NCI-H1694 treated with DMSO at 0.1 percent for 48 hours (cell line): Measurements from ENCODE around the gene TTR.

ENCODE experiments used
- DNase-seq: peaks from one replicate; lab custom pipeline; 2025; lab: John Stamatoyannopoulos, UW

TTR gene

DNA sequence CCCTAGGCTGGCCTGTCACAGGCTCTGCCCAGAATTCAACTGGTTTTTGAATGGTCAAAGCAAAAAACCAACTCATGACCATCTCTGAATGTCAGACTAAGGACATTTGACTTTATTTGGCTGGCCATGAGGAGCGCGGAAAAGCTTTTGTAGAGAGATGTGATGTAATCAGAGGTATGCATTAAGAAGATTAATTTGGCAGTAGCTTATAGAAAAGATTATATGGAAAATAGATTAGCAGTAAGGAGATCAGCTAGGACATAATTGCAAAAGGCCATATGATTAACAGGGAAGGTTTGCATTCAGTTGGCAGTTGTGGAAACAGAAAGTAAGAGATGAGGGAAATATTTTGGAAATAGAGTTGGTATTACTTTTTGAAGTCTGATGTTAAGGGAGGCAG lies 12.3 kb upstream of the TTR start:
- no peak for DNase-seq

DNA sequence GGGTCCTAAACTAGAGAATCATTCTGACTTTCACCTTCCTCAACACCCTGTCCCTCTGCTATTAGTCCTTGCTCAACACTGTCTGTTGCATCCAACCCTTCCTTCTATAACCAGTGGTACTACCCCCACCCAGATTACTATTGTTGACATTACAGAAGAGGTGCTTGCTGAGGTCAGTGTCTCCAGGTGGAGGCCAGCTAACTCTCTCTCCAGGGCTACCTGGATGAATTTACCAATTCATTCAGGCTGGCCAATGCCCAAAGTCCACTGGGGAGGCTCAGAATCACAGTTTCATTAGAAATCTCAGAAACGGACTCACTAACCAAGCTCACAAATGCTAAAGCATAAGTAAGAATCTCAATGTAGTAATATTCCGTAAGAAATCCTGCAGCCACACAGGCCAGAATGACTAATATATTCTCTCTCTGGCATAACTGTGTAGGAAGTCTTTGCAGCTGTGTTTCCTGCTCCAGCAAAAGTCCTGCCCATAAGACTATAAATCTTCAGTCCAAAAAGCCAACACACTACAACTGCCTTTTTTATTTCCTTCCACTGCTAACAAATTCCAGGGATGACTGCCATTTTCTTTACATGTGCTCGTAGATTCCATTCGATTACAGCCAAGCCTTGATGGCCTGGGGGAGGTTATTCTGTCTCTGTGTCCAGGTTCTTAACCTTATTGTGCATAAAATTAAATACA lies 10.0 kb upstream of the TTR start:
- no peak for DNase-seq

DNA sequence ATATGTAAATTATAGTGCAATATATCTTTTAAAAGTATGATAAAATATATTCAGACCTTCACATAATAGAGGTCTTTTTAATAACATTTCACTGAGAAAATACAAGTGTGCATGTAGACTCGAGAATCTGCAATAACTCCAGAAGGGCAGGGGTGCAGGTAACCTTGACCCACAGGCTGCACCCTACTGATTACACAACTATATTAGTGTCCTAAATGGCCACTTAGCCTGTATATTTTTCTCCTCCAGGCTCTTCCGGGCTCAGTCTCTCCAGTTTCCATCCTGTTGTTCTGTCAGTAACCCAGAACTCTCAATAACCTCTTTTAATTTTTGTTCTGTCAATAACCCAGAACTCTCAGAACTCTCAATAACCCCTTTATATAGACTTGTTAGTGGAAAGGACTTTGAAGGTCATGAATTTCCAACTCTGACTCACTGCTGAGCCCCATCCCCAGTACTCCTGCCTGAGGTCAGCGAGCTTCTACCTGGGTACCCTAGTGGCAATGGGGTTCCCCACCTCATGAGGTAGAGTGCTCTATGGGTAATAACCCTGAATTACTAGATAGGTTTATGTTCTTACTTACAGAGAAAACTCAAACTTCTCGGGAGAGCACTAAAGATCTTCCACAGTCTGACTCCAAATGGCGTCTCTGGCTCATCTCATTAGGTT lies 8.4 kb upstream of the TTR start:
- DNase-seq, result no peak

GRCh38 chr18:31585991-31586390 lies 5.7 kb upstream of the TTR start:
- no peak for DNase-seq

- no peak for DNase-seq
Observed at GRCh38 chr18:31586616-31587015, 5.1 kb upstream of the TTR start.

GRCh38 chr18:31587529-31587928 lies 4.1 kb upstream of the TTR start:
- DNase-seq, result no peak

GRCh38 chr18:31590570-31590969 lies 1.1 kb upstream of the TTR start:
- no peak for DNase-seq

DNA sequence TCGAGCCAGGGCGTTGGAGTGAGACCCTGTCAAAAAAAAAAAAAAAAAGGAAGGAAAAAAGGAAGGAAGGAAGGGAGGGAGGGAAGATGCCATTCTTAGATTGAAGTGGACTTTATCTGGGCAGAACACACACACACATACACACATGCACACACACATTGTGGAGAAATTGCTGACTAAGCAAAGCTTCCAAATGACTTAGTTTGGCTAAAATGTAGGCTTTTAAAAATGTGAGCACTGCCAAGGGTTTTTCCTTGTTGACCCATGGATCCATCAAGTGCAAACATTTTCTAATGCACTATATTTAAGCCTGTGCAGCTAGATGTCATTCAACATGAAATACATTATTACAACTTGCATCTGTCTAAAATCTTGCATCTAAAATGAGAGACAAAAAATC lies 564 bp upstream of the TTR start:
- DNase-seq, result no peak

GRCh38 chr18:31592506-31593157 lies 955 bp downstream of the TTR start:
- no peak for DNase-seq

DNA sequence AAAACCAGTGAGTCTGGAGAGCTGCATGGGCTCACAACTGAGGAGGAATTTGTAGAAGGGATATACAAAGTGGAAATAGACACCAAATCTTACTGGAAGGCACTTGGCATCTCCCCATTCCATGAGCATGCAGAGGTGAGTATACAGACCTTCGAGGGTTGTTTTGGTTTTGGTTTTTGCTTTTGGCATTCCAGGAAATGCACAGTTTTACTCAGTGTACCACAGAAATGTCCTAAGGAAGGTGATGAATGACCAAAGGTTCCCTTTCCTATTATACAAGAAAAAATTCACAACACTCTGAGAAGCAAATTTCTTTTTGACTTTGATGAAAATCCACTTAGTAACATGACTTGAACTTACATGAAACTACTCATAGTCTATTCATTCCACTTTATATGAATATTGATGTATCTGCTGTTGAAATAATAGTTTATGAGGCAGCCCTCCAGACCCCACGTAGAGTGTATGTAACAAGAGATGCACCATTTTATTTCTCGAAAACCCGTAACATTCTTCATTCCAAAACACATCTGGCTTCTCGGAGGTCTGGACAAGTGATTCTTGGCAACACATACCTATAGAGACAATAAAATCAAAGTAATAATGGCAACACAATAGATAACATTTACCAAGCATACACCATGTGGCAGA lies 3.6 kb downstream of the TTR start:
- DNase-seq, result no peak

- no peak for DNase-seq
Observed at GRCh38 chr18:31596081-31596872, 4.6 kb downstream of the TTR start.

GRCh38 chr18:31598021-31598805 lies 6.5 kb downstream of the TTR start:
- no peak for DNase-seq

- DNase-seq, result no peak
Observed at GRCh38 chr18:31603315-31603714, 11.6 kb downstream of the TTR start.

- no peak for DNase-seq
Observed at GRCh38 chr18:31606265-31606664, 14.6 kb downstream of the TTR start.

DNA sequence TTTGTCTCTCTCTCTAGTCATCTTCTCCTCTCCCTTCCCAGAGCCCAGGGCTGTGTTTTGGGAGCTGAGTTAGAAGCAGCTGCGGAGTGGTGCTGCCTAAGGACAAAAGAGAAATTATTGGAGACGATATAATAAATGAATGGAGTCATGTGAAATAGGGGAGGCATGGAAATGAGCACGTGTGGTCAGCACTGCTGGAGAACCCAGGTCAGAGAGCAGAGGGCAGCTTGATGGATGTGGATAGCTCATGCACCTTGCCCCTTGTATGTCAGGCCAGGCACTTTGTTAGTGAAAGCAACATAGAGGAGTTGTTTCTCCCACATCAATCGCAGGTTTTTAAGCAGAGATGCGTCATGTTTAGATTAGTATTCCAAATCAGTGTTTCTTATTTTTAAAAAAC lies 15.7 kb downstream of the TTR start:
- no peak for DNase-seq

DNA sequence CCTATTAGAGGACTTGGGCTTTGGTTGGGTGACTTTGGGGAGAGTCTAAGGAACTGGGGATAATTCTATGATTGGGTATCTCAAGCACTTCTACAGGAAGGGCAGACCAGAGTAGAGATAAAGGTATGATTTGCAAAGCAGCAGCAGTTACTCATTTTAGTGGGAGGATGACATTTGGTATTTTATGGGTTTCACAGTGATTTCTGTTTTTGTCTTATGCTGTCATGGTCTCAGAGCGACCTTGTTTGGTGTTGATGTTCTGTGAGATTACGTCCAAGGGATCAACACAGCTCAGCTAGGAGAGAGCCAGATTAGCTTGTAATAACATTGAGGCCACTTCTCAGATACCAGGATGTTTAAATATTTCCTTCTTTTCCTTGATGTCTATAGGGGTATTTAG lies 18.2 kb downstream of the TTR start:
- no peak for DNase-seq

DNA sequence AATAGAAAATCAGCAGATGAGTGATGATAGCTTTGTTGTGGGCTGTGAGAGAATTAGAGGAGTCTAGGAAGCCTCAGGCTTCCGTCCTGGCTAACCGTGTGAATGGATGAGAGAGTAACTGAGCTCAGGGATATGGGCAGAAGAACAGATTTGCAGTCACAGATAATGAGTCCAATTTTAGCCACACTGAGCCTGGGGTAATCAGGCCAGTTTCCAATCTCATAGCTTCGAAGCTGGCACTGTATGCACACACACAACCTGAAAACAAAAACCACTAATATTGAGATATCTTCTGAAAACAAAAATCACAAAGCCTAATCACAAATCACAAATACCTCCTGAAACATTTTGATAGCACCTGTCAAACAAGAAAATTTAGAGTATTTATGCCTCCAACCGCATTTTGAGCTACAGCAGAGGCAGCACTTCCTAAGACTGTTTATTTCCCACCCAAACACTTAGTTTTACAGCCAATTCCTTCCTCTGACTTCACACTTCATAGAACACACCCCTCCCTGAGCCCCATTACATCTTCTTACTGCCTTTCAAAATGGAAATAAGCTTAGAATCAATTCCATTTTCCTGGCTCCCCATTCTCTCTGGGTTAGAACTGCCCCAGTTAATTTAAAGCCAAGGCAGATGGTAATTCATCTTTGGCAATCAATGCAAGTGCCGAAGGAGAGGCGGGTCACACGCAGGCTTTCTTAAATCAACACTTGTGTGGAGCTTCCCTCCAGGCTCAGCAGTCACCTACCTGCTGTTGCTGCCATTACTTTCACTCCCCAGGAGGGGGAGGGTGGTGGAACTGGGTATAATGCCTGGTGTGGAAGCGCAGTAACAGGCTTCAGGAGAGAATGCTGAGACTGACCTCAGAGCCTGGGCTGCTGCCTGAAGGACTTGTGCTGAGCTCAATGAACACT lies 18.9 kb downstream of the TTR start:
- DNase-seq, result no peak

DNA sequence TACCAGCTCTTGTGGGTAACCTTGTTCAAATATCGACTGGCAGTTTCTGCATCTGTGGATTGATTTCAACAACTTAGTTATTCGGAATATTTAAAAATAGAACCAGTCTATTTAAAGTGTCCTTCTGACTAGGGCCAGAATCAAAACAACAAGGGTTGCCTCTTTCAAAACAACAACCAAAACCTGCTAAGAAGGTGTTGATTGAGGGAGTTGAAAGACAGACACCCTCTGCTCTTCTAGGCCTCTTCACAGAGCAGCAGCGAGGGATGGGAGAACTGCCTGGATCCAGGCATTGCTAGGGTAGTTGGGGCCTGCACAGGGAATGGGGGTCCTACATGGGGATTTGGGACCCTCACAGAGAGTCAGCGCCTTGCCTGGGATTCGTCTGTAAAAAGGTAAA lies 19.8 kb downstream of the TTR start:
- DNase-seq, result no peak

- no peak for DNase-seq
Observed at GRCh38 chr18:31612124-31612523, 20.4 kb downstream of the TTR start.

- no peak for DNase-seq
Observed at GRCh38 chr18:31614044-31614443, 22.4 kb downstream of the TTR start.
